HL-60/S4 (cell line): ENCODE data around the gene BICRA.

ENCODE experiments used
- in situ Hi-C: fragments of 300-500 bp; cut with MboI; formaldehyde crosslinking; loops from 2 replicates; pipeline ENCODE4 v1.14.3; 2022; ENCODE audit warnings: low sequenced_read_pairs

BICRA gene

GRCh38 chr19:47600246-47601179 is 8.4 kb upstream of the BICRA start:
- in situ Hi-C loops: no loop called here

GRCh38 chr19:47601180-47601904 is 7.6 kb upstream of the BICRA start:
- in situ Hi-C loops: no loop called here

- in situ Hi-C loops: no loop called here
Observed at GRCh38 chr19:47603706-47604565, 5.0 kb upstream of the BICRA start.

- in situ Hi-C loops: no loop called here
Observed at GRCh38 chr19:47607564-47608073, 1.3 kb upstream of the BICRA start.

- in situ Hi-C loops: no loop called here
Observed at GRCh38 chr19:47608074-47608918, 638 bp upstream of the BICRA start.

GRCh38 chr19:47609906-47610894 is 1.3 kb downstream of the BICRA start:
- in situ Hi-C loops: no loop called here

GRCh38 chr19:47610902-47611301 is 2.0 kb downstream of the BICRA start:
- in situ Hi-C loops: no loop called here

- in situ Hi-C loops: no loop called here
Observed at GRCh38 chr19:47613165-47614020, 4.5 kb downstream of the BICRA start.

- in situ Hi-C loops: no loop called here
Observed at GRCh38 chr19:47614021-47614295, 5.0 kb downstream of the BICRA start.

GRCh38 chr19:47614559-47614958 is 5.6 kb downstream of the BICRA start:
- in situ Hi-C loops: no loop called here

- in situ Hi-C loops: no loop called here
Observed at GRCh38 chr19:47615230-47615629, 6.3 kb downstream of the BICRA start.

- in situ Hi-C loops: no loop called here
Observed at GRCh38 chr19:47615714-47616113, 6.8 kb downstream of the BICRA start.

GRCh38 chr19:47618771-47619170 is 9.8 kb downstream of the BICRA start:
- in situ Hi-C loops: no loop called here

- in situ Hi-C loops: no loop called here
Observed at GRCh38 chr19:47619763-47620162, 10.8 kb downstream of the BICRA start.

GRCh38 chr19:47623151-47623920 is 14.4 kb downstream of the BICRA start:
- in situ Hi-C loops: no loop called here

- in situ Hi-C loops: no loop called here
Observed at GRCh38 chr19:47623921-47624391, 15.0 kb downstream of the BICRA start.

- in situ Hi-C loops: no loop called here
Observed at GRCh38 chr19:47625650-47626049, 16.7 kb downstream of the BICRA start.
